IPS-NIHi7 (cell line): ENCODE measurements around the gene ABCC11.
"Not testable (repeated sequence)": the region's sequence is repeated elsewhere in the genome, so short reads cannot be mapped to it uniquely, and the experiment has no call there.

Source experiments
- DNase-seq: peaks from one replicate; pipeline ENCODE4 v3.0.0; 2012; ENCODE audit warnings: mixed read lengths; ENCODE audit errors: extremely low spot score

ABCC11 gene

DNA sequence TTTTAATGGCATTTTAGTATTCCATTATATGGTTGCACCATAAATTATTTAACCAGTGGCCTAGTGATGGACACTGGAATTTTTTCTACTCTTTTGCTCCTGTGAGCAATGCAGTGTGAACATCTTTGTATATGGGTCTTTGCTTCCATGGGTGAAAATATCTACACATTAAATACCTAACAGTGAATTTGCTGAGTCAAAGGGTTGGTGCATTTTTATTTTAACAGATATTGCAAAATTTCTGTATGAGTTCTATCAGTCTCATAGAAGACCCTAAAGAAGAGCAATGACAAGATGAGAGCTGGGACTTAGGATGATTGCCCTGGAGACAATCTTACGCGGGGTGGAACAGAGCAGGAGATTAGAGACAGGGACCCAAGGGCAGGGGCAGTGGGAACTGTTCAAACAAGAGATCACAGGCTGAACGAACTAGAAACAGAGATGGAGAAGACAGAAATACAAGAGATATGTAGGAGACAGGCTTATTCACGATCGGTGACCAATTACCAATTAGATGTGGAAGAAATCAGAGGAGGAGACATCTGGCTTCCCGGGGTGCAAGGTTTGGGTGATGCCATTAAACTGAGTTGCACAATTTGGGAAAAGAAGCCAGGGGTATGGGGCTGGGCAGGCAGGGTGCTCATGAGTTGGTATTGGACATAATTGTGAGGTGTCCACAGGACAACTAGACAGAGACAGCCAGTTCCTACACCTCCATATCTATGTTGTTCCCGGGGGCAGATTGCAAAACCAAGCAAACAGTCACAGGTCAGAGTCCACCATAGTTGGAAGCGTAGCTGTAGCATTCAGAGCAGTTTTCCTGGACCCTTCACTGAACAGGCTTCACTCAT lies 43.1 kb downstream of the ABCC11 start:
- DNase-seq = no peak

DNA sequence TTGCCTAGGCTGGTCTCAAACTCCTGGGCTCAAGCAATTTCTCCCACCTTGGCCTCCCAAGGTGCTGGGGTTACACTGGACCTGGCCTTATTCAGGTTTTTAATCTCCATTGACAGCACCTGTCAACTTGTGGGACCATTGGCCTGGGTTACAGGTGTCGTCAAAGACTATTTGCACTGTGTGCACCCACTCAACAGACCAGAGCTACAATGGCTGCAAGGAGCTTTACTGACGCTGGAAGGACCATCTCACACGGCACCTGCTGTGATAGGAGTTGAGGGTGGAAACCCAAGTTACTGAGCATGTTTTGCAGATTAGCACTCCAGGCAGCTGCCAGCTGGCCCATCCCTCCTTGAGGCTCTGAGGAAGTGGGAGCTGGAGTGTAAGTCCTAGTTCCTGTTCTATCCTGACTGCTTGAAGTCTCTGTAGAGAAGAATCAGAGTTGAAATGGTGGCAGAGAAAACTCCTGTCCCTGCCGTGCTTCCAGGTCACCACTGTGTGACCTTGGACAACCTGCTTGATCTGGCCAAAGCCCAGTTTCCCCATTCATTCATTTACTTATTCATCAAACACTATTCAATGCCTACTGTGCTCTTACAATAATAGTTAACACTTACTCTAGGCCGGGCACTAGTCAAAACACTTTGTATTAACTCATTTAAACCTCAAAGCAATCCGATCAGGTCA lies 45.7 kb downstream of the ABCC11 start:
- no peak for DNase-seq

DNA sequence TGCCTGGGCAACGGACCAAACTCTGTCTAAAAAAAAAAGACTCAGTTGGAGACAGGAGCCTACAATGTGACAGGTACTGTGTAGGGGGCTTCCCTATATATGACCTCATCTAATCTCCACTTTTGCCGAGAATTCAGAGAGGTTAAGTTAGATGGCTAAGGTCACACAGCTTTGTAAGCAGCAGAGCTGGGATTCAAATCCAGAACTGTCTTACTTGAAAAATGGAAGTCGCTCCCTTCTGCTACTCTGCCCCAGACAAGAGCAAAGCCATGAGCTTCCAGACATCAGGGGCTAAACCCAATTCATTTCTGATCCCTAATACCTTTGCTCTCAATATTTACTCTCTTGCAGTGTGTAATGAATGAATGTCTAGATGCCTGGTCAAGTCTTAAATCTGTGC lies 50.0 kb downstream of the ABCC11 start:
- no peak for DNase-seq

DNA sequence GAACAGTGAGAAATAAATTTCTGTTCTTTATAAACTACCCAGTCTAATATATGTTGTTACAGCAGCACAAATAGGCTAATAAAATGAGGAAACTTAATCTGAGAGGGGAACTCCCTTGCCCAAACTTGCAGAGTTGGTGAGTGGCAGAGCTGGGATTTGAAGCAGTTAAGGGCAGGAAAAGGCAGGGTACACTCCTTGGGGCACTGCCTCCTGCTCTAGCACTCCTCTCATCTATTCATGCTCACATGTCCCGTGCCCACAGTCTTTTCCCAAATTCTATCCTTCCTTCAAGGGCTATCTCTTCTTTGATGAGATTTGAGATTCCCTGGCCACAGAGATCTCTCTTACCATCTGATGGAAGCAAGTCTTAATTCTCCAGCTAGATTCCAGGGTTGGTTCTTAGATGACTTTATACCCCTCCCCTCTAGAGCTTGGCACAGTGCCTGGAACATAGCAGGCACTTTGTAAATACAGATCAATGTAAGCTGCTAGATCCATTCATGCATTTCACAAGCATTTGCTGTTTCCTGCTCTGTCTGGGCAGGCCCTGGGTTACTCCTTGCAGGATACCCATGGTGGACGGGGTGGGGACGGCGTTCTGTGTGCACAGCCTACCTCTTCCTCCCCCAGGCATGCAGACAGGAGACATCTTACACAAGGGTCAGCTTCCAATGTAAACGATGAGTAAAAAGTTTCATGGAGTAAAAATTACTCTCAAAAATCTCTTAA lies 52.3 kb downstream of the ABCC11 start:
- DNase-seq = no peak

DNA sequence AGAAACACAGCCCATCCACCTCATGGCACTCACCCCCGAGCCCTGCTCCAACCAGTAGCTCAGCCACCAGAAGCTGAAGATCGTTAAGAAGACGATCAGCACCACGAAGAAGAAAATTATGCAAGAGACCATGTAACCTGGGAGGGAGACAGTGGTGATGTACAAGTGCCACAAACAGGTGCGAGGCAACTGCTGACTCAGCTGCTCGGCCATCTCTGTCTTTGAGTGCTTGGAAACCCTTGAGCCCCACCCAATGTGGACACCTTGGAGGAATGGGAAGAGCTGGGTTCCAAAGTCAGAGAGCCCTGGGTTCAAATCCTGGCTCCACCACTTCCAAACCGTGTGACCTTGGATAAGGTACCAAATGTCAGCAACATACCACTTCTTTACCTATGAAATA lies 53.5 kb downstream of the ABCC11 start:
- no peak for DNase-seq

DNA sequence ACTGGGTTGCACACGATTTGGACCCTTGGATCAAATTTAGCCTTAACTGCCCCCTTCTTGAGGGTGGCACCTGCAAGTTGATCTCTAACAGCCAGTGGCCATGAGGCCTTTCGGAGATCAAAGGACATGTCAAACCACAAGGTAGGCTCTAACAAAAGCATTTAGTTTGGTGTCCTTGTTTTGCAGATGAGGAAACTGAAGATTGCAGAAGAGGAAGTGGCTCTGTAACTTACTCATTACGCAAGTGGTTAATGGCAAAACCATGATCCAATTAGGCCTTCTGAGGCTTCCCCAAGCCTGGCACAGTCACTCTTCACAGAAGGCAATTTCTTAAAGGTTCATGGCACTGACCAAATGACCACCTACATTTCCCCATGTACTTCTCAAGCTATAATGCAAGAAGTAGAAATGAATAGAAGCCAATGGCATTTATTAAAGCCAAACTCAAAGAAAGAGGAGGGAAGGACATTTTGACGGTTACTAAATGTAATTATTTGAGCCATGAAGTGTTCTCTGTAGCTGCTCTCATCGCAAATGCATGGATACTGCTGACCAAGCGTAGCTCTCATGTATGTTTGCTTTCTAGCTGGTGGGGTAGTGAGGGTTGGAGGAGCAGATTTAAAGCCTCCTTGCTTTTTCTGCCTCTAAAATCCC lies 58.8 kb downstream of the ABCC11 start:
- DNase-seq = no peak

DNA sequence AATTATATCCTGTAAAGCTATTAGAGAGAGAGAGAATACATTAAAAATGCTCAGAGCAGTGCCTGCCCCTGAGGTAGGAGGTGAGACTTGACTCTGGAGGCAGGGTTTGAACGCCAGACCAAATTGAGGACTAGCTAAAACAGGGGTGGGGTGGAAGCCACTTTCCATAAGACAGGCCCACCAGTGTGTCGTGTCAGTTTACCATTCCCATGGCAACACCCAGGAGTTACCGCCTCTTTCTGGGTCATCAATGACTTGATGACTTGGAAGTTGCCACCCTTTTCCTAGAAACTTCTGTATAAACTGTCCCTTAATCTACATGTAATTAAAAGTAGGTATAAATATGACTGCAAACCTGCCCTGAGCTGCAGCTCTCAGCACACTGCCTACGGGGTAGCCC lies 59.6 kb downstream of the ABCC11 start:
- DNase-seq = no peak

DNA sequence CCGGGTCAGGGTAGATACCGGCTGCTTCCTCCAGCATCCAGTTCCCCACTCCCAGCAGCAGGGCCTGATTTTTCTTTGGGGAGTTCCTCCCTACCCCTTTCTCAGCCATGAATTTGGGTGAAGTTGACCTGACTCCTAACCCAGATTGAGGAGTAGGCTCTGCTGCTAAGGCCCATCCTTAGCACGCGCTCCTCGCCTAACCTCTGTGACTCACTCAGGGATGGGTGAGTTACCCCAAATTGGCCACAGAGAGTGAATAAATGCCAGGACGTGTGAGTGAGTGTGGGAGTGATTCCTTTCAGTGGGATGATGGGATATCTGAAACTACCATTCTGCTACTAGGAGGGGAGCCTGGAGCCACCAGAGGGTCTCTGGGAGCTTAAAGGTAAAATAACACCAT lies 62.7 kb downstream of the ABCC11 start:
- no peak for DNase-seq

DNA sequence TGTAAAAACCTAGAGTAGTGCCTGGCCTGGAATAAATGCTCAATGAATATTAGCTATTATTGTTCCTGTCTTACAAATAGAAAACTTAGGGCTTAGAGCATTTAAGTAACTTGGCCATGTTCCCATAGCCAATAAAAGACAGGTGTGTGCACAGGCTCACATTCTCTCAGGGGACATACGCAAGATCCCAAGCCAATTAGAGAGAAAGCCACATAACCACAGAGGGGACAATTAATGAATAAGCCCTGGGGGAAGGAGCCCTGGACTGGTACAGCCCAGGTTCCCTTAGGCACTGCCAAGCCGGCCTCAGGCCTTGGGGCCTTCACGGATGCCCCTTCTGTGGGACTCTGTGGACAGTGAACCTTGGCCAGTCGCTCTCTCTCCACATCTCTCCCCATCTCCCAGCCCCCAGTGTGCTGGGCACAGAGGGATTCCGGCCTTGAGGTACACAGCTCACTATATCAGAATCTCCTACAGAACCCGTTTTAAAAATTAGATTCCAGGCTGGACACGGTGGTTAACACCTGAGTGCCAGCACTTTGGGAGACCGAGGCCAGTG lies 64.3 kb downstream of the ABCC11 start:
- DNase-seq = no peak

DNA sequence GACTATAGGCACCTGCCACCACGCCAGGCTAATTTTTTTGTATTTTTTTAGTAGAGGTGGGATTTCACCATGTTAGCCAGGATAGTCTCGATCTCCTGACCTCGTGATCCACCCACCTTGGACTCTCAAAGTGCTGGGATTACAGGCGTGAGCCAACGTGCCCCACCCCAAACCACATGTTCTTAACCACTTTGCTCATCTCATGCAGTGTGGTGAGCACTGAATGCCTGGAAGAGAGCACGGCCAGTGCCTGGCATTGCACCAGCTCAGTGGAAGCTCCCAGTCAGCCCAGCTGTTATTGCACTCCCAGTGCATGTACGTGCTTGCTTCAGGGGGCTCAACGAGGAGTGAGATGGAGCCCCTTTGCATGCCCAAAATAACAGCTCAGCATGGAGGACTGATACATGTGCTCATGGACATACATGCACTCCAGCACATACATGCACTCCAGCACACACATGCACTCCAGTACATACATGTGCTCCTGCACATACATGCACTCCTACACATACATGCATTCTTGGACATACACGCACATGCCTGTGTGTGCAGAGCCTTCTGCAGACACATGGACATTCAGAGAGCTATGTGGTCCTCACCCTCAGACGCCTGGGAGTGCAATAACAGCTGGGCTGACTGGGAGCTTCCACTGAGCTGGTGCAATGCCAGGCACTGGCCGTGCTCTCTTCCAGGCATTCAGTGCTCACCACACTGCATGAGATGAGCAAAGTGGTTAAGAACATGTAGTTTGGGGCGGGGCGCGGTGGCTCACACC lies 65.4 kb downstream of the ABCC11 start:
- not testable (repeated sequence) for DNase-seq

DNA sequence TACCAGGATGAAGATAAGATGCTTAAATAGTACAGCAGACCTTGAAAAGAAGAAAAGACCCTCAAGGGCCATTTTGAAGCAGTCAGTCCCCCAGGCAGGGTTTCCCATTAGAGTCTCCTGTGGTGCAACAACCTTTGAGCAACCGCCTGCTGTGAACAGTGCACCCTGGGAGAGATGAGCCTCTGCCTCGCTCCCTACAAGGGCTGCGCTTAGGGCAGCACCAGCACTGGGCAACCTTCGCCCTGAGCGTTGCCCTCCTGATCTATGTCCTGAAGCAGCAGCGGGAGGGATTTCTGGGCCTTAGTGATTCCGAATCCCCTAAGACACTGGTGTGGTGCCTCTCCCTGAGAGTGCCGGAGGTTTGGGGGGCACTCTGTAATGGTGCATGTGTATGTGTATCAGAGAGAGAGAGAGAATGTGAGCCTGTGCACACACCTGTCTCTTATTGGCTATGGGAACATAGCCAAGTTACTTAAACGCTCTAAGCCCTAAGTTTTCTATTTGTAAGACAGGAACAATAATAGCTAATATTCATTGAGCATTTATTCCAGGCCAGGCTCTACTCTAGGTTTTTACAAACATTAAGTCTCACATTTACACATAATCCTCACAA lies 66.4 kb downstream of the ABCC11 start:
- no peak for DNase-seq

DNA sequence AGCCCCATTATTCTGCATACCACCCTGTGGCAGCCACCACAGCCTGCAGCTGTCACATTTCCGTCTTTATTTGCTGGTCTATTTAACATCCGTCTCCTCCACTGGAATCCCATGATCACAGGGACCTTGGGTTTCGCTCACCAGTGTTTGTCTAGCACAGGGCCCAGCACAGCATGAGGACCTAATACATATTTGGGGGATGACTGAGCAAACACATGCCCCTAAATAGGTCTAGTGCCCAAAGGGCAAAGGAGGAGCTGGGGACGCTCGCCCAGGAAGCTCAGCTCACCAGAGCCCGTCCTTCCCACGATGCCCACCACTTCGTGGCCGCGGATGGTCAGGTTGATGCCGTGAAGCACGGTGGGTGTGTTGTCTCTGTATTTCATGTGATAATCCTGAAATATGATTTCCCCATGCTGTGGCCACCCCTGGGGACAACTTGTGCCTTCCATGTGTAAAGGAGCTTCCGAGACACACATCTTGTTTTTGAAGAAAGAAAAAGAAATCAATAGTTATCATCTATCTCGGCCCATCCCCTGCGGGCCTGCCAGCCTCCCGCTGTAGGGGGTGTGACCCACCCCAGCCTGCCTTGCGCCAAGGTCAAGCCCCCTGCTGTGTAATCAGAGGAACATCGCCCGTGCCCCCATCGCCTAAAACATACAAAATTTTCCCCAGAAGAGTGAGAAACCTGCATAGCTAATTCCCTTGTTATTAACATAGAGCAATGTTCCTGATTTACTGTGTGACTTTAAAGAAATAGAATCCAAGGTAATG lies 70.5 kb downstream of the ABCC11 start:
- DNase-seq = no peak

DNA sequence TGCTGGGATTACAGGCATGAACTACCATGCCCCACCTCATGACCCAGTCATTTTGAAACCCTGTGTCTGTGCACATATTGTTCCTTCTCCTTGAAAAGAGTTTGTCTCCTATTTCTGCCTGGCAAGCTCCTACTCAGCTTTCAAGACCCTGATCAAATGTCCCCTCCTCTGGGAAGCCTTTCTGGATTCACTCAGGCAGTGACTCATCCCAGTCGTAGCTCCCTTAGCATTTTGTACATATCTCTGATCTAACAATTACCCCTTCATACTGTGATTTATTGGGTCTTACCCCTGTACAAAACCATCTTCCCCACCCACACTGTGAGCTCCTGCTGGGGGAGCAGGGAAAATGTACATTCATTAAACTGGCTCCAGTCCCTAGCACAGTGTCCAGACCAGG lies 73.5 kb downstream of the ABCC11 start:
- no peak for DNase-seq

DNA sequence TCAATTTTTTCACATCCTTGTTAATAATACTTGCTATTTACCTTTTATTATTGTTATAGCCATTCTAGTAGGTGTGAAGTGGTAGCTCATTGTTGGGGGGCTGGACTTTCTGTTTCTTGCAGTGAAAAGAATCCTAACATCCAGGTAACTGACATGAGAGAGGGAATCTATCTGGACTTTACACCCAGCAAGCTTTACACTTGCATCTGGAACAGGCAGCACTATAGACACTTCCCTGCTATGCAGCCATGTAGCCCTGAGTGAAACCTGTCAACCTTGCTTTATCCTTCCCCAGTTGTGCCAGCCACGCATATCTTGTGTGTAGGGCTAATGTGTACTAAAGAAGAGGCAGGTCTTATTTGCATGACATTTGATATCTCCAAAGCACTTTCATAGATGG lies 74.7 kb downstream of the ABCC11 start:
- no peak for DNase-seq

DNA sequence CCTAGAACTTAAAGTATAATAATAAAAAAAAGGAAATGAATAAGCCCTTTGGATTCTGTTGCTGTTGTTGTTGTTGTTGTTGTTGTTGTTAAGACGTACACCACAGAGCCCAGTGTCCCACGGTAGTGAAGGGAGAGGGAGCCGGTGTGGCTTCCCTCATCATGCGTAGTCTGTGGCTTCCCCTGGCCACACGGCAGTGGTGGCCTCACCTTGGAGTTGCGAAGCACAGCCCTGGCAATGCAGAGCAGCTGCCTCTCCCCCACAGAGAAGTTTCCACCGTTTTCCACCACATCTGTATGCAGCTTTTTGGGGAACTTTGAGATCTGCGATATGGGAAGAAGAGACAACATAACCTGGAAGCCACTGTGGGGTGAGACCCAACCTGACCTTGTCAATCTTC lies 77.4 kb downstream of the ABCC11 start:
- DNase-seq = no peak

DNA sequence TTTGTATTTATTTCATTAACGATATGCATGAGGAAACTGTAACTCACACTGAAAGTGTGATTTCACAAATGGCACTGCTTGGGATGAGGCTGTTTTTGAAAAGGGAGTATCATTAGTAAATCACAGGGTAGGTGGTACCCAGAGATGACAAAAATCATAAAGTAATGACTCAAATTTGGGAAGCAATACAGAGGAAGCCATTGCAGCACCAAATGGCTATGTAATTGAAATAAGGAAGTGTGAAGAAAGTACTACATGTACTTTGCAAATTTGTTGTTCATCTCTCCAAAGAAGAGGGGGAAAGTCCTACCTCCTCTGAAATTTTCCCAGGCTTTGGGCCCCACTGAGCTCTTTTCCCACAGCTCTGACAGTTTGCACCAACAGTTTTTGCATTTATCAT lies 79.3 kb downstream of the ABCC11 start:
- no peak for DNase-seq

DNA sequence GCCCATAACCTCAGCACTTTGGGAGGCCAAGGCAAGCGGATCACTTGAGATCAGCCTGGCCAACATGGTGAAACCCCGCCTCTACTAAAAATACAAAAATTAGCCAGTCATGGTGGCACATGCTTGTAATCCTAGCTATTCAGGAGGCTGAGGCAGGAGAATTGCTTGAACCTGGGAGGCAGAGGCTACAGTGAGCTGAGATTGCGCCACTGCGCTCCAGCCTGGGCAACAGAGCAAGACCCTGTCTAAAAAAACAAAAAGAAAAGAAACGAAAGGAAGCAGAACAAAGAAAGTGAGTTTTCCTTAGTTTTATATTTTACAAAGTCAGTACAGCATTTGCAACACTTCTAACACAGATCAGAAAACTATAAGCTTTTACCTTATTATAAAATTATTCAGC lies 80.7 kb downstream of the ABCC11 start:
- not testable (repeated sequence) for DNase-seq

DNA sequence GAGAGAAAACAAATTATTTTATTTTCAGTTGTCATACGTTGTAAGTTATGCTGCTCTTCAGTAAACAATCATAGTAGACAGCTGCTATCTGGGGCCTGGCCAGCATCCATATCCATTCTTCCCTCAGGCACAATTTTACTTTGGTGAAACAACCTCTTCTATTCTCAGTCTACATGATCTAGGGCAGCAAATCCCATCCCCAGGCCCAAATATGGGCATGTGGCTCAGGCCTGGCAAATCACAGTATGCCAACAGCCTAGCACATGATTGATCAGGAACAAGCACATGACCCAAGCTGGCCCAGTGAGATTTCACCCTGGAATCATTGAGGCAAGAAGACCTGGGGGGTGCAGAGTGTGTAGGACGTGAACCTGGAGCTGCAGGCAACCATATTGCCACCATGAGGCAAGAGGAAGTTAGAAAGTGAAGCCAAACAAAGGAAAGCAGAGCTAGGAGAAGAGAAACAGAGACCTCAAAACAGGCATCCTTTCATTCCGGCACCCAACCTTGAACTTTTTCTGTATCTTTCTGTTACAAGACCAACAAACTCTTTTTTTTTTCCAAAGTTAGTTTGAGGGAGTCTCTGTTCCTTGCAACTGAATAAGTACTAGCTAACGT lies 81.3 kb downstream of the ABCC11 start:
- DNase-seq = no peak
